Hematopoietic multipotent progenitor cell (in vitro differentiated cells): ENCODE results near the gene HPRT1. TPM values are rescaled to one million over a fixed set of nuclear protein-coding genes. Genes with fewer than 3 reads are reported as not detected.
"Not testable (repeated sequence)": the region's sequence is repeated elsewhere in the genome, so short reads cannot be mapped to it uniquely, and the experiment has no call there.

ENCODE experiments used
- DNase-seq, 3 donors: peaks; one replicate each; pipeline ENCODE4 v3.0.0-alpha.2; 2011 to 2015; ENCODE audit warnings: low read depth in 2 of 3, low spot score in 2 of 3
- total RNA-seq: library from RNA; depleted of rRNA; stranded (reverse); fragments of >200 nt; gene quantifications from one replicate; pipeline ENCODE4 v1.2.3, GENCODE V29; 2012

HPRT1 gene
- 10.2 TPM for total RNA-seq

GRCh38 chrX:134460005-134460861 is at the start of gene HPRT1:
HPRT1 (plus strand) TSS chrX:134460165; CDS start chrX:134460312, 147 bp downstream.
- DNase-seq = peak; percentile 53 to 77 (median 74)

GRCh38 chrX:134416087-134416486 is 43.9 kb upstream of the HPRT1 start:
- DNase-seq = no peak

GRCh38 chrX:134418317-134419113 is 41.5 kb upstream of the HPRT1 start:
- DNase-seq = no peak

GRCh38 chrX:134419784-134420183 is 40.2 kb upstream of the HPRT1 start:
- DNase-seq = no peak

GRCh38 chrX:134423606-134424005 is 36.4 kb upstream of the HPRT1 start:
- DNase-seq = peak in 2 of 3 donors; percentile 5 to 26

GRCh38 chrX:134426281-134426680 is 33.7 kb upstream of the HPRT1 start:
- DNase-seq = no peak

GRCh38 chrX:134431894-134432293 is 28.1 kb upstream of the HPRT1 start:
- no peak for DNase-seq

- DNase-seq = no peak
Measured at GRCh38 chrX:134435894-134436293, 24.1 kb upstream of the HPRT1 start.

GRCh38 chrX:134443020-134443419 is 16.9 kb upstream of the HPRT1 start:
- no peak for DNase-seq

- DNase-seq = no peak
Measured at GRCh38 chrX:134443461-134443860, 16.5 kb upstream of the HPRT1 start.

GRCh38 chrX:134444681-134445080 is 15.3 kb upstream of the HPRT1 start:
- DNase-seq = no peak

GRCh38 chrX:134452596-134452995 is 7.4 kb upstream of the HPRT1 start:
- DNase-seq = no peak

GRCh38 chrX:134453631-134454030 is 6.3 kb upstream of the HPRT1 start:
- no peak for DNase-seq

GRCh38 chrX:134454506-134454905 is 5.5 kb upstream of the HPRT1 start:
- no peak for DNase-seq

- no peak for DNase-seq
Measured at GRCh38 chrX:134457708-134458107, 2.3 kb upstream of the HPRT1 start.

GRCh38 chrX:134459683-134460004 is 321 bp upstream of the HPRT1 start:
- peak in 1 of 3 donors; percentile 31 for DNase-seq

- no peak for DNase-seq
Measured at GRCh38 chrX:134460862-134461220, 876 bp downstream of the HPRT1 start.

- no peak for DNase-seq
Measured at GRCh38 chrX:134461437-134461836, 1.5 kb downstream of the HPRT1 start.

- no peak for DNase-seq
Measured at GRCh38 chrX:134462927-134463326, 3.0 kb downstream of the HPRT1 start.

- not testable (repeated sequence) for DNase-seq
Measured at GRCh38 chrX:134464453-134464852, 4.5 kb downstream of the HPRT1 start.

- peak in 1 of 3 donors; percentile 26 for DNase-seq
Measured at GRCh38 chrX:134469486-134469885, 9.5 kb downstream of the HPRT1 start.

- no peak for DNase-seq
Measured at GRCh38 chrX:134470013-134470412, 10.0 kb downstream of the HPRT1 start.
